ENCODE data around the gene WRNIP1.
"Not testable (repeated sequence)": the region's sequence is repeated elsewhere in the genome, so short reads cannot be mapped to it uniquely, and the experiment has no call there.

WRNIP1 gene

DNA sequence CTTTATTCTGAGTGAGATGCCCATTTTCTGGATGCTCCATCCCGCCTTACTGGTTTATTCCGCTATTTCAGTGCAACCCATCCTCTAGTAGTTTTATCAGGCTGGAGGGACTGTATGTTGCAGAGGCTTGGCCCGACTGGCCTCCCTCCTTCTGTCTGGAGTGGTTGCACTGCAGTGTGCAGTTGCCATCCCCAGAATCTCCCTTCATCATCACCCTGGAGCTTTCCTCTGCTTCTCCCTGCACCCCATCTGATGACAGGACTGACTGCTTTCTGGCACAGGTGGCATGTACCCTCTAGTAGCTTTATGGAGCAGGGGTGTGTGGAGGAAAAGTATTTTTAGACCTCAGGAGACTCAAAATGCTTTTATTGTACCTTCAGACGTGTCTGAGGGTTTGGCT is 21.1 kb downstream of the WRNIP1 start:
- no peak for DNase-seq (ENCODE audit: low spot score)

- peak; percentile 87 for DNase-seq (ENCODE audit: low spot score)
Measured at GRCh38 chr6:2790588-2791449, 25.6 kb downstream of the WRNIP1 start.

- DNase-seq (ENCODE audit: low spot score) = no peak
Measured at GRCh38 chr6:2791450-2791974, 26.3 kb downstream of the WRNIP1 start.

DNA sequence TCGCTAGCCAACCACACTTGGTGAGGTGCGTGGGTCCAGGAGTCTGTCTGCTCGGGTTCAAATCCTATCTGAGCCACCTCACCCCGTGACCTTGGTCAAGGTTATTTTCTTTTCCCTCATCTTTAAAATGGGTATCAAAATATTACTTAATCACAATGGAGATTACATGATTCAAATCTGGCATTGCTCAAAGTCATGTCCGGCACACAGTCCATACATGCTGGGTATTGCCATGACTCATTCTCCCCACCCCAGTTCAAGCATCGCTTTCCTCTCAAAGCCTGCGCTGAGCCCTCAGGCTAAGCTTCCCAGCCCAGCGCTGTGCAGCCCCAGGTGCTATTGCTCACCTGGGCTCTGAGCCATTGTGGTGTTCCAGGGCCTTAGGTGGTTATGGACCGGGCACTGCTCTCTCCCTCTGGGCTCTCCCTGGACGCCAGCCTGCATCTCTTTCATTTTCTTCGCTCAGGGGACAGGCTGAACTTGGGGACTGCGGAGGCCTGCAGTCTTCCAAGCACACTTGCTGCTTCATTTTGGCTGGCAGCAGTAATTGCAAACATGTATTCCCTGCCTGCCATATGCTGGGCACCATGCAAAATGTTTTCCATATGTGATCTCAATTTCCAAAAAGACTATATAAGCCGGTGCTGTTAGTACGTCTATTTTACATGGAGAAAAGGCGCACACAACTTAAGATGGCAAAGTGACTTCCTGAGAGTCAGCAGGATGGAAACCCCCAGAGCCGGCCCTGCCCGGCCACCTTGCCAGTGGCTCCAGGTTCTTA is 27.3 kb downstream of the WRNIP1 start:
- no peak for DNase-seq (ENCODE audit: low spot score)

DNA sequence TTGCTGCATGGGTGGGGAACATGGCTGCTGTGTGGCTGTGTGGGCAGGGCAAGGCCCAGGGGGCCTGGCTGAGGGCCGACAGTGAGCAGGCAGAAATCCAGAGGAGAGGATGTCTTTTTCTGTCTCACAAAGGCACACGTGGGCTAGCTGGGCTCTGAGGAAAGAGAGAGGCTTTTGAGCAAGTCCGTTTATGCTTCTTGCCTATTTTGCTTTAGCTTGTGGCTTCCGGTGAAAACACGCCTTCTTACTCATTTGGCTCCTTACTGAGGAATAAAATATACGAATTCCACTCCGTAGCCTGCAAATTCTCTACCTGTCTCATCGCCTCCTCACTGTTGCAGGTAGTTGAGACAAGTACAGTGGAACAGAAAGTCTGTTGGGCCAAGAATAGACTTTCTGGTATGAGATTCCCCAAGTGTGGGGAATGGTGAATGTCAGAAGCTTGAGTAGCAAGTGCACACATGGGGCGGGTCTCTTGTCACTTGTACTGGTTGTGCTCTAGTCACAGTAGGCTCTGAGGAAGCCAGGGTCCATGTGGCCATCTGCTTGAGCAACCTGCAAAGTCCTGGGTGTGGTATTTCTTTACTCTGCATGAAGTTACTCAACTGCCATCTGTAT is 28.4 kb downstream of the WRNIP1 start:
- DNase-seq (ENCODE audit: low spot score) = no peak

GRCh38 chr6:2794171-2794730 is 29.1 kb downstream of the WRNIP1 start:
- no peak for DNase-seq (ENCODE audit: low spot score)

- DNase-seq (ENCODE audit: low spot score) = no peak
Measured at GRCh38 chr6:2795162-2795561, 30.0 kb downstream of the WRNIP1 start.

DNA sequence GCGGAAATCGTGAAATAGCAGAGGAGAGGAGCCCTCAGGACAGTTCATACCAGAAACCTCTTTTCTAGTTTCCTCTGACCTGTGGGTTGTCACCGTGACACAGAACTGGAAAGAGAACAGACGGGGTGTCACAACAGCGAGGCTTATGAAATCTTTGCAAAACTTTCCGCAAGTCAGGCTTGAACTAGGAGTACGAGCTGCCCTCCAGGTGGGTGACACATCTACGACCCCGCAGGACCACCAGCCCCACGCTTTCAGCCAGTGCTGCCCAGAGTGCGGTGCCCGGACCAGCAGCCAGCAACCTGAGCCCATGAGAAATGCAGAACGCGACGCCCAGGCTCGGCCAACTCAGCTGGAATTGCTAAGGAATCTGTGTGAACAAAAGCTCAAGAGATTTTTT is 30.8 kb downstream of the WRNIP1 start:
- DNase-seq (ENCODE audit: low spot score) = no peak

DNA sequence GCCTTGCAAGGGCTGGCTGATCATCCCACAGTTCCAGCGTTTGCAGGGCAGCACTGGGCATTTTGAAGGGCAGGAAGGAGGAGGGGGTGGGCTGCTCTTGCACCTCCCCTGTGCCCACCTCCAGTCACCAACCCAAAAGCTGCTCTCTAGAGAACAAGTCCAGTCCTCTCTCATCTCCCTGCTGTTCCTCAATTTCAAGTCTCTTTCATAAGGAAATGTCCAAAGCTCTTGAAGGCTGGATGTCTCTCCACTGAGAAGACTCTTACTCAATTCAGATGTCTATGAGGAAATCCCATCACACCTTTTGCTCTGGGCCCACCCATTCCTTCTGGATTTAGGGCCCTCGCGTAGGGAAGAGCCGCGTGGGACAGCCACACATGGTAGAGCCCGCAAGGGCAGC is 31.7 kb downstream of the WRNIP1 start:
- DNase-seq (ENCODE audit: low spot score) = no peak

DNA sequence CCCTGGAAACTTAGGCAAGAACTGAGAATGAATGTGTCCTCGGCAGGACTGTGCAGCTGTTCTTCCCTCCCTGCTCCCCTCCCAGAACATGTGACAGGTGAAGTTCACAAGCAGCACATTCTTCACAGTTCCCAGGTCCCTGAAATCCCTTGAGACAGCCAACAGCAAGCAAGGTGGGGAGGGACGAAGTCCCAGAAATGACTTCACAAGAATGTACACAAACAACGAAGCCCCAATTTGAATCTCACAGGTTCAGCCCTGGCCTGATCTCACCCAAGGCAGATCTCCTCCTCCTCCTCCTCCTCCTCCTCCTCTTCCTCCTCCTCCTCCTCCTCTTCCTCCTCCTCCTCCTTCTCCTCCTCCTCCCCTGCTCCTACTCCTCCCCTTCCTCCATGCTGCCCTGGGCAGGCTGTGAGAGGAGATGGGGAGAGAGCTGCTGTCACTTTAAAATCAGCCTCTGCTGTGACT is 32.4 kb downstream of the WRNIP1 start:
- DNase-seq (ENCODE audit: low spot score) = no peak

GRCh38 chr6:2798586-2799134 is 33.5 kb downstream of the WRNIP1 start:
- DNase-seq (ENCODE audit: low spot score) = no peak

- DNase-seq (ENCODE audit: low spot score) = no peak
Measured at GRCh38 chr6:2799936-2800527, 34.8 kb downstream of the WRNIP1 start.

- DNase-seq (ENCODE audit: low spot score) = no peak
Measured at GRCh38 chr6:2800552-2801316, 35.5 kb downstream of the WRNIP1 start.

DNA sequence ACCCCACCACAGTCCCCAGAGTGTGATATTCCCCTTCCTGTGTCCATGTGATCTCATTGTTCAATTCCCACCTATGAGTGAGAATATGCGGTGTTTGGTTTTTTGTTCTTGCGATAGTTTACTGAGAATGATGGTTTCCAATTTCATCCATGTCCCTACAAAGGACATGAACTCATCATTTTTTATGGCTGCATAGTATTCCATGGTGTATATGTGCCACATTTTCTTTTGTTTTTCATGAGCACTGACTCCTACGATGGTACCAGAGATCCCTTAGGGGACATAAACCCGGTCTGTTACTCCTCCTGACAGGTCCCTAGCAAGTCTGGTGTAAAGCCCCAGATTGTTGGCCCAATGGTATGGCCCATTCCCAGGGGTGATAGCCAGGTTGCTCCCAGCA is 36.5 kb downstream of the WRNIP1 start:
- not testable (repeated sequence) for DNase-seq (ENCODE audit: low spot score)

DNA sequence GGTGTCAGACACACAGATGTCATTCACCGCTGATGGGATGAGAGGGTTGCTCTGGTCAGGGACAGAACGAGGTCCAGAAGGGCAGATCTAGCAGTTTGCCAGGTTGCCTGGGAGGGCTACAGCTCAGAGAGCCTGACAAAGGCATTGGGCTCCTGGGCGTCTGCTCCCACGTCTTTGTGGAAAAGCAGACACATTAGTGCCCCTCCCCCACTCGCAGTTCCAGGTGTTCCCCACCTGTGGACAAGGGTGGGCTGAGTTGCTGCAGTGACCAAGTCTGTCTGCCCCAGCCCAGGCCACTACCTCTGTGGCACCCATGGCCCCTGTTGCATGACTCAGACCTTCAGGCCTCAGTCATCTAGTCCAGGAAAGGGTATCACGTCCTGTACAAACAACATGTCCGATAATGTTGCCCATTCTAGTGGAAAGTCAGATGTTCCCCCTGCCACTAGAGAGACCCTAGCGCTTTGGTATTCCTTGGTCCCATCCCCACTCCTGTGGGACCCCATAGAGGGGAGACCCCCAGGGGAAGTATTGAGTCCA is 37.4 kb downstream of the WRNIP1 start:
- DNase-seq (ENCODE audit: low spot score) = no peak

DNA sequence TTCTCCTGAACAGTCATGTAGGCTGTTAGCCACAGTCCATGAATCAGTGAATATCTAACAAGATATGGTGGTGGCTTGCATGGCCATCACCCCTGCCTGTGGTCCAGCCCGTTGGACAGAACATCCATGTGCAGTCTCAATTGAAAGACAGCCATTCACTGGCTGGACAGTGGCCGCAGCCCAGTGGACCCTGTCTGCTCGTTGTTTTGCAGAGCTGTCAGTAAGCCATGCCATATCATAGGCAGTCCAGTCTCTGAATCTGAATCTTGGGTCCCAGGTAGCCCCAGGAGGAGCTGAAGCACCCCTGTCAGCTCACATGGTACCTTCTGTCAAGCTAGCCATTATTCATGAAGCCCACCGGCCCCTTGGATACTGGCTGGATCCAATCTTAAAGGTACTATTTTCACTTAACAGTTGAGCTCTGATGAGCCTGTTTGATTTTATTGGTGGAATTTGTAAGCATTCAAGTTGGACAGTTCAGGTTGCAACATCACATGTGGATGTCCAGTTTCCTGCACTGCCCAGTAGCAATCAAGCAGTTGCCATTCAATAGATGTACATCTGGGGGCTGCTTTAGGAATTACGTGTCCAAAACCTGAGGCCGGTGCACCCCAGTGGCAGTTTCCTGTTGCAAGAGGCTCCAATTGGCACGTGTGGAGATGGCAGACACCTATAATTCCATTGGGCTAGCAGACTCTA is 38.7 kb downstream of the WRNIP1 start:
- no peak for DNase-seq (ENCODE audit: low spot score)

DNA sequence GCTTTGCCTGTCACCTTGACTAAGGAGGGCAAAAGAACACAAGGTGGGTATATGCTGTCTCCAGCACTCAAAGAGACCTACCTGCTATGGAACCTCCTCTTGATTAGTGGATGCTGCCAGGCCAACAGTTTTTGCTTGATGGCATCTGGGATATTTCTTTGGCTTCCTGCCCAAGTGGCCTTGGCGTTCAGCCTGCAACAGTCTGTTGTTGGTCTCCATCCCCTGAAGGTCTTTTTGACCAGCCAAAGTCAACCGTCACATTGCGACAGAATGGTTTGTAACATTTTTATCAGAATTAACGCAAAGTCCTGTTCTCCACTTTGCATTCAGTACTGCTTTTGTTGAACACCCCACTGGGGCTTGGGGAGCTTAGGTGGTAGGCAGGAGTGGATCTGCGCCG is 39.3 kb downstream of the WRNIP1 start:
- no peak for DNase-seq (ENCODE audit: low spot score)

- no peak for DNase-seq (ENCODE audit: low spot score)
Measured at GRCh38 chr6:2805031-2805430, 39.8 kb downstream of the WRNIP1 start.

GRCh38 chr6:2806644-2807043 is 41.5 kb downstream of the WRNIP1 start:
- DNase-seq (ENCODE audit: low spot score) = no peak

Measured in Ammon's horn (tissue), 1 donor.